Measurements from ENCODE around the gene MUC4.
"Not testable (repeated sequence)": the region's sequence is repeated elsewhere in the genome, so short reads cannot be mapped to it uniquely, and the experiment has no call there.

The MUC4 gene

DNA sequence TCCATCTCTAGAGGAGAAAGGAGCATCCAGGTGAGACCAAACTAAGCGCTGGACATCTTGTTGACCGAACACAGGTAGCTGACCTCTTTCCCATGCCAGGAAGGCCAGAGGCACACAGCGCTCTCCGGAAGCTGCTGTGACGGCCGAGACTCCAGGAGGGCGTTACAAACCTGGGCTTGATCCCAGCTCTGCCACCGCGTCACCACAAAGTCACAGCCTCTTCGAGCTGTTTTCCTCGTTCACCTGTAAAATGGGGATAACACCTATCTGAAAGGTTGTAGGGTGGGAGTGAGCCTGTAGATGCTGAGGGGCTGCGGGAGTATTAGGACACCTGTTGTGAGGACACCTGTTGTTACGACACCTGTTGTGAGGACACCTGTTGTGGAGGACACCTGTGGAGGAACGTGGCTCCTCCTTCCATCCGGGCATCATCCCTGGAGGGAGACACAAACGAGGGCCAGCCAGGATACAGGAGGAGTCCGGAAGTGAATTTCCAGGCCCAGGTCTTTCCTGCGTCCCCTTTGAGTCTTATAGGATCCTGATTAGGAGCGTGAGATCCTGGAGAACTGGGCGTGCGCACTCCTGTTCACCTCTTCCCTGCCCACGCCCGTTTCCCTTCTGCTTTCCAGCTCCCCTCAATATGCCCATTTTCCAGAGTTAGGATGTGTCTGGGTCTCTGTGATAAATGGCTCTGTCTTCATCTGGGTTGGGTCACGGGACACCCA lies 2.3 kb upstream of the MUC4 start:
- DNase-seq (ENCODE audit: insufficient read length, low spot score) (no peak), FAIRE-seq (no peak)

DNA sequence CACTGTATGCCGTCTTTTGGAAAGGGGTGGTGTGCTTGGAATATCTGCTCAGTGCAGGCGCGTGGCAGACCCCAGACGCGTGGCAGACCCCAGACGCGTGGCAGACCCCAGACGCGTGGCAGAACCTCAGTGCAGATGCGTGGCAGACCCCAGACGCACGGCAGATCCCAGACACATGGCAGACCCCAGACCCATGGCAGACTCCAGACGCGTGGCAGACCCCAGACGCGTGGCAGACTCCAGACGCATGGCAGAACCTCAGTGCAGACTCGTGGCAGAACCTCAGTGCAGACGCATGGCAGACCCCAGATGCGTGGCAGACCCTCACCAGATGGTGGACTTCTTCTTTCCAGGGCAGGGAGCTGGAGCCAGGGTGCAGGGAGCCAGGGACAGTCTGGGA lies 637 bp upstream of the MUC4 start:
- no peak for FAIRE-seq
- DNase-seq (ENCODE audit: insufficient read length, low spot score): no peak

DNA sequence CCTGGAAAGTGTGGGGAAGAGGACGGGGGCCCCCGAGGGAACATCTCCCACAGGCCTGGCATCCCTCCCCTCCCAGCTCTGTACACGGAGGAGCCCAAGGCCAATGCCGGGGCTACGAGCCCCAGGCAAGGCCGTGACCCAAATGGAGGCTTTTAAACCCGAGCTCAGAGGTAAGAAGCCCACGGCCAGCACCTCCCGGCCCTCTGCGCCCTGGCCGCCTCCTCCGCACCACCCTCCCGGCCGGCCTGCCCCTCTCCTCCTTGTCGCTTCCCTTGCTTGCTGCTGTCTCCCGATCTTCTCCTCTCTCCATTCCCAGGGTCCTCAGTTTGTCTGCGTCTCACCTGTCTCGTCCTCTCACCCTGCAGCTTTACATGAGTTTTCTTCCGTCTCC lies 1.3 kb downstream of the MUC4 start:
- no peak for FAIRE-seq
- no peak for DNase-seq (ENCODE audit: insufficient read length, low spot score)

DNA sequence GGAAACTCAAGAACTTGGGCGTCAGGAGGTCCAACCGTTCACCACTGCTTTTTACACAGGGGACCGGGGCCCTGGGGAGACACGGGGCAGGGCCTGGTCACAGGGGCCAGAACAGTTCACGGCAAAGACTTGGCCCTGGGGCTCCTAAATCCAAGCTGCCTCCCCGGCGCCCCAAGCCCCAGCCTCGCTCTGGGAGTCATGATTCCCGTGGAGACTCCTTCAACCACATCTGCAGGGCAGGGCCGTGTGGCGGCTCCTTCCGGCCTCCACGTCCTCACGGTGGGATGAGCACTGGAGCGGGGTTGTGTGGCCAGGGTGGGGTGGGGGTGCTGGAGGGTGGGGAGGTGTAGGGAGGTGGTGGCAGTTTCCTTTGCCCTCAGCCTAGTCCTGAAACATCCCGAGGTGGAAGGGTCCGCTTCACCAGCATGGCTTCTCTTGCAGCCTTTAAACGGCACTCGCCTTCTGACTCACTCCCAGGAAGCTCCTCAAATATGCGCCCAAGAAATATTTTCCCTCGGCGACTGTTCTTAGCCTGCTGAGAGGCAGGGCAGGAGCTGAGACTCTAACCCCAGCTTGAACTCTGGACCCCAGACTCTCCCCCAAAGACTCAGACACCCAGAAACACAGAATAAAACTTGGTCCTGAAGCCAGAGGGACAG lies 1.8 kb downstream of the MUC4 start:
- no peak for FAIRE-seq

DNA sequence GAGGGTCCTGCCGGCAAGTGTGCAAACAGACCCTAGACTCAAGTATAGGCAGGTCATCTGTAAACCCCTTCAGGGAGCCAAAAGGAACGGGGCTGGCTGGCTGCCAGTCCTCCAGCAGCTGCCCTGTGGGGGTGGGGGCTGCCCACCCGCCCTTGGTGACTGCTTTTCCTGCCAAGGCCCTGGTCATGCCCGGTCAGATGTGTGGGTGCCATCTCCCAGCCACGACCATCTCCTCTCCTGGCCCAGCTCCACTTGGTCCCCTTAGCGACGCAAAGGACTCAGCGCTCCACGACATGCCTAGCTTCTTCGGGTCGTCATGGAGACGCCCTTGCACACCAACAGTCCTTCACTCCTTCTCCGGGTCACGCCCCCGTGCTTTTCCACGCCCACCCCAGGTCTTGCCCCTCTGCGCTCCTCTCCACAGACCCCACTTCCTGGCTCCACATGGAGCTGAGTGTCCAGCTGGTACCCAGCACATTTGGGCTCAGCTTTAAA lies 2.4 kb downstream of the MUC4 start:
- DNase-seq (ENCODE audit: insufficient read length, low spot score) (no peak), FAIRE-seq (no peak)

More for the DNA sequence above, 1.8 kb downstream of the MUC4 start:
- DNase-seq (ENCODE audit: insufficient read length, low spot score): no peak

DNA sequence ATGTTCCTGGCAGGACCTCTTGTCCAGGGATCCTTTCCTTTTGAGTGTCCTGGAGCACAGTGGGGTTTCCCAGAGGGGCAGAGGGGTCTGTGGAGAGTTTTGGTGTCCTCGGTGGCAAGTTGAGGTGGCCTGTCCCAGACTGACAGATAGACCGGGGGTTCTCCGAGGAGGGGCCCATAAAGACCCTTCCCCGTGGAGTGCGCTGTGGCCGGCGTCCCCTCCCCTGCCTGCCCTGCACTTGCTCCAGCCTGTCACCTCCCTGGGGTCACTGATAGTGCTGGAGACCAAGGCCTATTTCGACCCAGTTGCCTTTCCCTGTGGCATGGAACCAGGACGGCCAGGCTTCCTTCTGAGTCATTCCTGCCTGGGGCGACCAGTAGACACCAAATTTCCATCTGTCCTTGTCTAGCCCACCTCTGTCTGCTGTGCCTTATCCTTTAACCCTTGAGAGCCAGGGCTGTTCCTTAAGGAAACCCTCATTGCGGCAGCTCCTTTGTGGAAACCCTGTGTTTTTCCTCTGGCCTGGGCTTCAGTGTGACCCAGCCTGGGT lies 2.9 kb downstream of the MUC4 start:
- FAIRE-seq (no peak), DNase-seq (ENCODE audit: insufficient read length, low spot score) (no peak)

DNA sequence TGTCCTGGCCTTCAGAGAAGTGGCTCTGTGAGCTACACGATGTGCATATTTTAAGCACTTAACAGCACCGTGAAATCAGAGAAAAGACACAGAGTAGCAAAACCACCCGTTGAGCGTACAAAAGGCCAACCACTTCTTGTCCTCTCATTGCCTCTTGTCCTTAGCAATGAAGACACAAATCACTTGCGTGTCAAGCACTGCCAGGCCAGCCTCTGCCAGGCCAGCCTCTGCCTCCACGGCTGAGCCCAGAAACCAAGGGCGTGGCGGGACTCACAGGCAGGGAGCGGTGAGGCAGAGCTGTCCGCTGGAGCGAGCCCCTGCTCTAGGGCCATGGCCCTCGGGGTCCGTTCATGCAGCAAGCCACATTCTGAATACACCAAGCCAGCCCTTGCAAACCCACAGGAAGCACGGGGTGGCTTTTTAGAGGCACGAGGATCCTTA lies 4.0 kb downstream of the MUC4 start:
- no peak for FAIRE-seq
- DNase-seq (ENCODE audit: insufficient read length, low spot score): no peak

DNA sequence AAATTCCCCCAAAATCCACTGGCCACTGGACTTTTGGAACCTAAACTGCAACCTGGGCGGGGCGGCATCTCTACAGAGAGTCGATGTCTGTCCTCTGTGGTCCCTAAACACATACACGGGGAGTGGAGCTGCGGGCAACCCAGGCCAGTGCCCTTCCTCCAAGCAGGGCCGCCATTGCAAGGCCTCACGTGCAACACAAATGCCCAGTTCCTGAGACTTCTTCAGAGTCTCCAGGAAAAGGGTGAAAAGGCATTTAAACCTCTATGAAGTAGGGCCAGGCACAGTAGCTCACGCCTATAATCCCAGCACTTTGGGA lies 4.9 kb downstream of the MUC4 start:
- DNase-seq (ENCODE audit: insufficient read length, low spot score) (no peak), FAIRE-seq (no peak)

DNA sequence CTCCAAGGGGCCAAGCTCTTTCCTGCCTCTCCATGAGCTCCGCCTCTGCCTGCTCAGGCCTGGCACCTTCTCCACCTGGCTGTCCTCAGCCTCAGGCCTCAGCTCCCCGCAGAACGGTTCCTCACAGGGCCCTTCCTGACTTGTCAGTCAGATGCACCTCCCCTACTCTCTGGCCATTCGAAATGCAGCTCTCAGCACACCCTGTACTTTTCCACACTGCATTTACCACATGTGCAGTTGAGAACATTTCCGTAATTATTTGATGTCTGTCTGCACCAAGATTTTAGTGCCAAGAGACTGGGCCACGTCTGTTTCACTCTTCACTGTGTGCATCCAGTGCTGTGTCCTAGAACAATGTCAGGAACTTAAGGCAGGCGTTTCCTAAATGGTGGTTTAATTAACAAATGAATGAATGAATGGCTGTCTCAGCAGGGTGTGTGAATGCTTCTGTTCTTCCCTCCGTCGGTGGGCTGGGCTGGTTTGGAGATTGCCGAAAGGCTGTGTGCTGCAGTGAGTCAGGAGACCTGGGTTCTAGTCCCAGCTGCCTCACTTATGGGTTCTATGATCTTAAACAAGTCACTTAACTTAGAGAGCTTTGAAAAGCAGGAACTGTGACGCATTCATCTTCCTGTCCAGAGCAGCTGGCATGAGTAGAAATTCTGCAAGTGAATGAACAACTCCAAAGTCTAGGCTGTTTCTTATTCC lies 5.4 kb downstream of the MUC4 start:
- DNase-seq (ENCODE audit: insufficient read length, low spot score) (no peak), FAIRE-seq (no peak)

GRCh38 chr3:195805588-195805987 lies 6.1 kb downstream of the MUC4 start:
- FAIRE-seq; DNase-seq (ENCODE audit: insufficient read length, low spot score): not testable (repeated sequence)

DNA sequence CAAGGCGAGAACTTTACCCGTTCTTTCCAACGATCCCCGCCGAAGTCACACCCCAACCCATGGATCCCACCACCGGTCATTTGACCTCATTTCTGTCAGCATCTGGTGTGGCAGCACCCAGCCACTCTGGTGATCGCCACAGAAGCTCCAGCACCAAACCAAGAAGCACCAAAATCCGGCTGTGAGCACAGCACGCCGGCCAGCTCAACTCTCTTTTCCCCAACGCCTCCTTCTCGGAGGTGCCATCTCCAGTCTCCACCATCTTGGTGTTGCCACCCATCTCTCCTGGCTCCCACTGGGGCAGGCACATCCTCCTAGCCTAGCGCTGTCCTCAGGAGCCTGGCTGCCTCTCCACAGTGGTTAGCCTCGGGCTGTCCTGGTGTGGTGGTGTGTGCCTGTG lies 6.5 kb downstream of the MUC4 start:
- FAIRE-seq: no peak
- no peak for DNase-seq (ENCODE audit: insufficient read length, low spot score)

DNA sequence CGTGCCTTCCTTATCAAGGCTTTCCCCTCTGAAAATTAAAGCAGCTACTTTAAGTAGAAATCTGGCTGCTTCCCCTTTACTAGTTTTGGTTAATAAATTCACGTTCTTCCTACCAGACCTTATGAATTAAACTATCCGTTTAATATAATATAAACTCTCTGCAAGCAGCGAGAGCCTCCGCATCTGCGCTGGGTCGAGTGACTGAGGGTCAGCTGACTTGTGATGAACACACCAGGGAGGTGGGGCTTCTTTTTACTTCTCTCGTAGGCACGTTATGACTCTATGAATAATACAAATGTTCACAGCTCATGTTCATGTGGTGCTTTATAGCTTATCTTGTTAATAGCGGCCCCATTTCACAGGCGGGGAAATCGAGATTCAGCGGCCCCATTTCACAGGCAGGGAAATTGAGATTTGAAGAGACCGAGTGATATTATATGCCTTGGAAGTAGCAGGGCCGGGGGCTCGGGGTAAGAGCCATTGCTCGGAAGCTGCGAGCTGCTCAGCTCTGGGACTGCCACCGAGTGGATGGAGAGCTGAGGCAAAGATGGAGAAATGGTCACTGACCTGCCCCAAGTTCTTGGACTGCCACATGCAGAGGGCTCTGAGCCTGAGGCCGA lies 8.3 kb downstream of the MUC4 start:
- no peak for FAIRE-seq
- no peak for DNase-seq (ENCODE audit: insufficient read length, low spot score)

GRCh38 chr3:195802795-195803194 lies 8.9 kb downstream of the MUC4 start:
- DNase-seq (ENCODE audit: insufficient read length, low spot score) (no peak), FAIRE-seq (no peak)

GRCh38 chr3:195802261-195802701 lies 9.4 kb downstream of the MUC4 start:
- DNase-seq (ENCODE audit: insufficient read length, low spot score) (no peak), FAIRE-seq (no peak)

GRCh38 chr3:195801251-195802183 lies 10.2 kb downstream of the MUC4 start:
- FAIRE-seq (no peak), DNase-seq (ENCODE audit: insufficient read length, low spot score) (no peak)

- FAIRE-seq (no peak), DNase-seq (ENCODE audit: insufficient read length, low spot score) (no peak)
Observed at GRCh38 chr3:195800240-195800639, 11.5 kb downstream of the MUC4 start.

DNA sequence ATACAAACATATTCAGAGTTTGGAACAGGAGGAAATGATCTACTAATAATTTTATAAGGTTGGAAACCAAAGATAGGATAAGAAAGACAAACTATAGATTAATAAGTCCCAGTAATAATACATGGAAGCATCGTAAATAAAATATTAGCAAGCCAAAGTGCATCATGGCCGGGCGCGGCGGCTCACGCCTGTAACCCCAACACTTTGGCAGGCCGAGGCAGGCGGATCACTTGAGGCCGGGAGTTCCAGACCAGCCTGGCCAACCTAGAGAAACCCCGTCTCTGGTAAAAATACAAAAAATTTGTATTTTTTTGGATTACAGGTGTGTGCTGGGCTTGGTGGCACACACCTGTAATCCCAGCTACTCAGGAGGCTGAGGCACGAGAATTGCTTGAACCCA lies 14.9 kb downstream of the MUC4 start:
- FAIRE-seq: no peak
- DNase-seq (ENCODE audit: insufficient read length, low spot score): no peak

GRCh38 chr3:195794708-195795107 lies 17.0 kb downstream of the MUC4 start:
- FAIRE-seq (no peak), DNase-seq (ENCODE audit: insufficient read length, low spot score) (no peak)

GRCh38 chr3:195792621-195793020 lies 19.1 kb downstream of the MUC4 start:
- not testable (repeated sequence) for FAIRE-seq; DNase-seq (ENCODE audit: insufficient read length, low spot score)

- no peak for FAIRE-seq
- DNase-seq (ENCODE audit: insufficient read length, low spot score): no peak
Observed at GRCh38 chr3:195790901-195791300, 20.8 kb downstream of the MUC4 start.
